Muscle of leg (tissue), 11 donors: ENCODE measurements around the gene CD109. TPM values are rescaled to one million over a fixed set of nuclear protein-coding genes. Genes with fewer than 3 reads are reported as not detected.
"Not testable (repeated sequence)": the region's sequence is repeated elsewhere in the genome, so short reads cannot be mapped to it uniquely, and the experiment has no call there.

ENCODE experiments used
- DNase-seq: peaks from one replicate; pipeline ENCODE4 v3.0.0; 2013
- H3K27ac ChIP-seq: one replicate; pipeline ENCODE4 v1.5.1; 2013; ENCODE audit warnings: mild to moderate bottlenecking, low read length, control low read depth
- H3K27me3 ChIP-seq: one replicate; pipeline ENCODE4 v1.6.1; 2013; ENCODE audit warnings: low read length; ENCODE audit not compliant: control insufficient read depth, insufficient read depth
- H3K36me3 ChIP-seq: one replicate; pipeline ENCODE4 v1.6.1; 2013; ENCODE audit warnings: low read length; ENCODE audit not compliant: control insufficient read depth, insufficient read depth
- H3K4me1 ChIP-seq: one replicate; pipeline ENCODE4 v1.6.1; 2013; ENCODE audit warnings: low read length; ENCODE audit not compliant: control insufficient read depth, insufficient read depth
- H3K4me3 ChIP-seq: one replicate; pipeline ENCODE4 v1.5.1; 2013; ENCODE audit warnings: low read length, control low read depth
- H3K9me3 ChIP-seq: replicated peaks from 2 replicates; pipeline ENCODE4 v1.6.1; 2013; ENCODE audit warnings: low read depth, low read length; ENCODE audit not compliant: control insufficient read depth
- WGBS: methylation state at CpG from one replicate; pipeline ENCODE4 v1.1.5; 2013; ENCODE audit warnings: missing lambda C conversion rate; ENCODE audit not compliant: insufficient coverage; 5-methylcytosine and 5-hydroxymethylcytosine counted together
- polyA plus RNA-seq, 8 donors: library from polyadenylated mRNA; unstranded; fragments of 120-200 nt; gene quantifications; one replicate each; pipeline versions ENCODE4 v1.2.1 to v1.2.3, GENCODE V29; 2013; ENCODE audit warnings: inconsistent platforms in 1 of 8, low replicate concordance in 1 of 8; ENCODE audit not compliant: insufficient read length in 8 of 8, insufficient read depth in 1 of 8
- total RNA-seq: library from RNA; stranded (reverse); fragments of 120-200 nt; gene quantifications from one replicate; pipeline ENCODE4 v1.2.4, GENCODE V29; 2013

The CD109 gene
- total and polyA plus RNA-seq, 9 donors = 9.6 to 23.6 (median 15.6) TPM

DNA sequence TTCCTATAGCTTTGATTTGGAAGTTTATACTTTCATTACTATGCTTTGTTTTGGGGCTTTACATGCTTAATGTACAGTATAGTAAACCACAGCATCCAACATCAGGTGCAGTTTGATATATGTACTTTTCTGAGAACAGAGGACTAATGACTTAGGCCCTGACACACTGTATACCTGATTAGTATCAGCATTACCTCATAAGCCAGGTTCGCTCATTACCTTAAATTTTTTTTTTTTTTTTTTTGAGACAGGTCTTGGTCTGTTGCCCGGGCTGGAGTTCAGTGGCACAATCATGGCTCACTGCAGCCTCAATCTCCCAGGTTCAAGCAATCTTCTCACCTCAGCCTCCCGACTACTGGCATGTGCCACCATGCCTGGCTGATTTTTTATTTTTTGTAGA, 28.4 kb downstream of the CD109 start:
- Histone ChIP-seq H3K36me3 (no peaks in the 10 kb centered on the region), H3K4me1 (no peaks in the 10 kb centered on the region), H3K27ac (no peak overlapping the region), H3K4me3 (no peak overlapping the region), H3K9me3 (no peaks in the 10 kb centered on the region), H3K27me3 (no peaks in the 10 kb centered on the region)
- no peak for DNase-seq
- 86% methylated on average over 1 of the region's 3 CpGs for WGBS

DNA sequence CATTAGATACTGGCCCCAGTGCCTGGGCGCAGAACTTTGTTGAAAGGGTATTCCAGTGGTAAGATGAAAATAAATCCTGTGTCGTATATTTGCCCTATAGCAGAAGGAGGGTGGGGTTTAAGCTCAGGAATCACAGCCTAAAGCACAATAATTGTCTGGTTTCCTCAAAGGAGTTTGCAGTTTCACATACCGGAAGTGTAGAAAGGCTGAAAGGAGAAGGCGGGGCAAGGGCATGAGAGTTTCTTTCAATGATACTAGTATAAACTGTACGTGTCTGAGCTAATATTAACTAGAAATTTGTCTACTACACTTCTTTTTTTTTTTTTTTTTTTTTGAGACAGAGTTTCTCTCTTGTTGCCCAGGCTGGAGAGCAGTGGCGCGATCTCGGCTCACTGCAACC, 29.2 kb downstream of the CD109 start:
- not testable (repeated sequence) for H3K4me3 ChIP-seq, H3K36me3 ChIP-seq, H3K4me1 ChIP-seq, H3K27me3 ChIP-seq, H3K27ac ChIP-seq, H3K9me3 ChIP-seq
- 65% methylated on average over 2 of the region's 8 CpGs for WGBS
- DNase-seq = peak; percentile 52

DNA sequence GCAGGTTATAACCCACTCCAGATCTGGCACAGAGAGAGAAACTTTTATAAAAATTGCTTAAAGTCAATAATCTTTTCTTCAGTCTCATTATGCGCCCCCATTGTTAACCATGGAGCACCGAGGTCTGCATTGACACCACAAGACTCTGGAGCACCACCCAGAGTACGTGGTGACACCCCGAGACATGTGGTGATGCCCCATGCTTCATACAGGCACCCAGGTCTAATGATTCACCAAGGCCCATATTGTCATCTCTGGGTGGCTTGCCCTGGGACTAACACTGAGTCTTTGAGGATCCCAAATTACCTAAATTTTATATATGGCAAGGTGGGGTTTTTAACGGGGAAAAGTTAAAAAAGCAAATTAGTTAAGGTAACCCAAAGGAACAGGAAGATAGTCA, 31.1 kb downstream of the CD109 start:
- WGBS = 96% methylated on average over 3 of the region's 5 CpGs
- Histone ChIP-seq H3K27me3 (no peaks in the 10 kb centered on the region), H3K36me3 (peaks cover 3% of the 10 kb centered on the region), H3K4me1 (no peaks in the 10 kb centered on the region), H3K4me3 (no peak overlapping the region), H3K27ac (no peak overlapping the region), H3K9me3 (no peaks in the 10 kb centered on the region)
- no peak for DNase-seq

DNA sequence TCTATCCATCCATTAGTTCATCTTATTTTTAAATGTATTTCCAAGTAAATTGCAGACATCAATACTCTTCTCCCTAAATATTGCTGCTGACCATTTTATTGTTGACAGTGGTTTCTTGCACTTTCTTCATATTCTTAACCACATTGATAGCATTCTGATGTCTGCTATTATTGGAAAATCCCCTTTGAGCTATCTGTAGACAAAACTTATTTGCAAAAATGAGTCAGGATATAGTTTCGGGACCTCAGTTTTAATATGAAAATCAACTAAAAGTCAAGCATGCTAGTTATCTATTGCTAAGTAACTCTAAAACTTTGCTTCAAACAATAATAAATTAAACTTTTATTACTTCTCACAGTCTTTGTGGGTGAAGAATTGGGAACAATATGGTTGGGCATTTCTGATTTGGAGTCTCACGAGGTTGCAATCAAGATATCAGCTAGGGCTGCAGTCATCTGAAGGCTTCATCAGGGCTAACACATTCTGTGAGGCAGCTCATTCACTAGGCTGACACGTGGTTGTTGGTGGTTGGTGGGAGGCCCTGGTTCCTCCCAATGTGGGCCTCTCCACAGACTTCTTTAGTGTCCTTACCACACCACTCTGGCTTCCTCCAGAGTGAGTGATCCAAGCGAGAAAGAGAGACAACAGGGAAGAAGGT, 32.7 kb downstream of the CD109 start:
- 67% methylated on average over 2 of the region's 4 CpGs for WGBS
- Histone ChIP-seq H3K4me1 (no peaks in the 10 kb centered on the region), H3K9me3 (no peaks in the 10 kb centered on the region), H3K27ac (no peak overlapping the region), H3K4me3 (no peak overlapping the region), H3K27me3 (no peaks in the 10 kb centered on the region), H3K36me3 (peaks cover 3% of the 10 kb centered on the region)
- no peak for DNase-seq

DNA sequence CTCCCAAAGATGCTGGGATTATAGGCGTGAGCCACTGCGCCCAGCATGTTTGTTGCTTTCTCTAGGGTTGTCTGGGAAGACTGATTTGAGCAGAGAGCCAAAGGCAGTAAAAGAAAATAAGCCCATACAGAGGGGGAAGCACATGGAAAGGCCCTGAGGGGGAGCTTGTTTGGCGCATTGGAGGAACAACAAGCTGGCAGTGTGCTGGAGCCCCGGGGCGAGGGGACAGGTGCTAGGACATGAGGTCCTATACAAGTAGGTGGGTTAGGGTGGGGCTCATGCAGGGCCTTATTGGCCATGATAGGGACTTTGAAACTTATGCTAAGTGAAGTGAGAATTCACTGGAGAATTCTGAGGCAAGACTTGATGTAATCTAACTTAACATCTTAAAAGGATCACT, 35.3 kb downstream of the CD109 start:
- DNase-seq = no peak
- no peaks in the 10 kb centered on the region for H3K27me3 ChIP-seq
- no peak overlapping the region for H3K27ac ChIP-seq
- H3K4me1 ChIP-seq = no peaks in the 10 kb centered on the region
- no peak overlapping the region for H3K4me3 ChIP-seq
- H3K9me3 ChIP-seq = no peaks in the 10 kb centered on the region
- H3K36me3 ChIP-seq = peaks cover 3% of the 10 kb centered on the region
- 83% methylated on average over 3 of the region's 5 CpGs for WGBS

DNA sequence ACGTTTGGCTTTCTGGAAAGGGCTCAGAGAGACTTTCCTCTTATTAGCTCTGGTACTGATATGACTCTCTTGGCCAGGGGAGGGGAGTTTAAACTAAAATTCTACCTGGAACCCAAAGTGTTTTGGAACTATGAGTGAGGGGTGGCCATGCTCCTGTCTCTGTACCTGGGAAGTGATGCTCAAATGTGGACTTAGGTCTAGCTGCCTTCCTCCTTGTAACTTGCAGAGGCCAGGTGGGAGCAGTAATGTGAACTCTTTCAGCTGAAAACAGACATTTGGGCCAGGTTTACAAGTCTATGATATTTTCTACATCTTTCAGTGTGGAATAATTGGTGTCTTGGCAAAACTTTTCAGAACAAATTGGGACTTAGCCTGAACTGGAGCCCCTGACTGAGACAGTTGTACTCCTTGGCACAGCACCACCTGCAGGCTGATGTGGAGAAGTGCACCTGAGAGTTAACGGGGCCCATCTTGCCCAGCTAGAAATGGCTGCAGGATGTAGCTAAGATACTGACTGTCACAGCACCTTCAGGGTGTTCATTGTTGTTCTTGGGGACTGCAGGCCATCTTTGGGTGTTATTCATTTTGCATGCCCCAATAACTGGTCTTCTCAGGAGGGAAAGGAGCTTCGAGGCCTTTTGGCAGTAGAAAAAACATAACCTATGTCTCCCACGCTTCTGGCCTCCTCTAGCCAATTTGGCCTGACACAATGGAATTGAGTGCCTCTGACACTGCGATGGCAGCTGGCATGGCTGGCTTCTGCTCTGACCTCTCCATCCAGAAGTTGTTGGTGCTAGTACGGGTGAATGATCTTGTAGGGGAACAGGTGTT, 37.1 kb downstream of the CD109 start:
- 60% methylated on average over 4 of the region's 6 CpGs for WGBS
- Histone ChIP-seq H3K27me3 (no peaks in the 10 kb centered on the region), H3K9me3 (no peaks in the 10 kb centered on the region), H3K36me3 (peaks cover 3% of the 10 kb centered on the region), H3K27ac (no peak overlapping the region), H3K4me1 (no peaks in the 10 kb centered on the region), H3K4me3 (no peak overlapping the region)
- DNase-seq = peak; percentile 85

DNA sequence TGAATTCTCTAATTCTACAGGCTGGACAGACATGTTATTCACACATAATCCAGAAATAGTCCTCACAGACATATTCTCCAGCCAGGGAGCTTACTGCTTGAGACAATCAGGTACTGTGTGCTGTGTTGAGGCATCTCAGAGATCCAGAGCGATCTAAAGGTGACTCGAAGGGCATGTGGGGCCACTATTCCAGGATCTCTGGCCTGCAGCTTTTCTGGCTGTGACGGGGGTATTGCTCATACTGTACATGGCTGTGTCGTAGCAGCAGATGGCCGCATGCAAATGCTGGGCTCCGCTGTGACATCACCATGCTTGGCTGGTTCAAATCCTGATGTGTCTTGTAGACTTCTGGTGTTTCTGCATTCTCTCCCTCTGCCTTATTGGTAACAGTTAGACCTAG, 37.8 kb downstream of the CD109 start:
- no peak overlapping the region for H3K27ac ChIP-seq
- no peak for DNase-seq
- H3K36me3 ChIP-seq = peaks cover 3% of the 10 kb centered on the region
- no peak overlapping the region for H3K4me3 ChIP-seq
- WGBS = 98% methylated on average over 5 of the region's 6 CpGs
- H3K9me3 ChIP-seq = no peaks in the 10 kb centered on the region
- no peaks in the 10 kb centered on the region for H3K4me1 ChIP-seq
- H3K27me3 ChIP-seq = no peaks in the 10 kb centered on the region

DNA sequence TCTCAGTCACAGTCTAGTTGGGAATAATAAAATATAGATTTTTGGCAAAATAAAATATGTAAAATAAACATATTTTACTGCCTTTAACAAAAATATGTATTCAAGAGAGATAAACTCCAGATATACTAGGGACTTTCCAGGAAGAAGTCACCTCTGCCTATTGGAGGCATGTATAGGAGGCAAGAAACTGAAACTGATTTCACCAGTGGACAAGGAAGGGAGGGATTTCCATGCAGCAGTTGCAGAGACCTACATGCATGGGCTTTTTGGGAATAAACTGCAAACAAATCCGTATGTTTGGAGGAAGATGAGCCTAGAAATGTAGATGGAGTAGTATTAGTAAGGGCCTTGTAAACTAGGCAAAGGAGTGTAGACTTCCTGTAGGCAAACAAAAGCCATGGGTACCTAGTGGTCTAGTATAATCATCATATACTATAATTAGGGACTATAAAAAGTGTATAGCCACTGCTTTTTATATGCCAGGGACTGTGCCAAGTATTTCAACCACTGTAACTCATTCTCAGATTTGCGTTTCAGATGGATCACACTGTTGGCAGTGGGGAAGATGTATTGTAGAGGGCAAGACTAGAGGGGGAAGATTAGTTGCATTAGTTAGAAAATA, 38.9 kb downstream of the CD109 start:
- Histone ChIP-seq H3K36me3 (peaks cover 3% of the 10 kb centered on the region), H3K27ac (no peak overlapping the region), H3K4me1 (no peaks in the 10 kb centered on the region), H3K4me3 (no peak overlapping the region), H3K9me3 (no peaks in the 10 kb centered on the region), H3K27me3 (no peaks in the 10 kb centered on the region)
- no peak for DNase-seq
- 60% methylated on average over 1 of the region's 2 CpGs for WGBS

DNA sequence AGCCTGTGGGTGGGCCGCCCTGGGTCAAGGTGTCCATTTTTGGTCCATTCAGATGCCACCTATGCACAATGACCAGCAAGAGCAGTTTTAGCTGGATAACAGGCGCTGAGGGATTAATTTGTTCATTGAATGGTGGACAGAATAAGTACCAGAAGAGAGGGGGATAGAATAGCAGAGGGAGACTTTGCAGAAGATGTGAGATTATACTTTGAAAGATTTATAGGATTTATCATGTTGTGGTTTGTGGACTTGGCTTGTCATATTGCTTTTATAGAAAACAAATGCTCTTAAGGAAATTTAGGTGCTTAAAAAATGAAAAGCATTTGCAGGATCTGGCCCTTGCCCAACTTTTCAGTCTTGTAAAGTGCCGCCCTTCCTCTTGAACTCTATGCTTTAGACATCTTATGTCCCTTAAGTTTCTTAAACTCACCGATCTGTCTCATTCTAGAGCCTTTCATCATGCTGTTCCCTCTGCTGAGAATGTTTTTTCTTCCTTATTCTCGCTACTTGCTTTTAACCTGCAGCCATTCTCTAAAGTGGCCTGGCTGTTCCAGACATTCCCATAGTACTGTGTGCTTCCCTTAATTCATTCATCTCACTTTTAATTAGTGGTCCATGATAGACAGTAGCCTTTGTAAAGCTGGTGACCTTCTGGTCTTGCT, 42.5 kb downstream of the CD109 start:
- Histone ChIP-seq H3K4me3 (no peak overlapping the region), H3K4me1 (no peaks in the 10 kb centered on the region), H3K27me3 (no peaks in the 10 kb centered on the region), H3K27ac (no peak overlapping the region), H3K36me3 (no peaks in the 10 kb centered on the region), H3K9me3 (no peaks in the 10 kb centered on the region)
- WGBS = 66% methylated on average over 4 of the region's 5 CpGs
- DNase-seq = peak; percentile 14

DNA sequence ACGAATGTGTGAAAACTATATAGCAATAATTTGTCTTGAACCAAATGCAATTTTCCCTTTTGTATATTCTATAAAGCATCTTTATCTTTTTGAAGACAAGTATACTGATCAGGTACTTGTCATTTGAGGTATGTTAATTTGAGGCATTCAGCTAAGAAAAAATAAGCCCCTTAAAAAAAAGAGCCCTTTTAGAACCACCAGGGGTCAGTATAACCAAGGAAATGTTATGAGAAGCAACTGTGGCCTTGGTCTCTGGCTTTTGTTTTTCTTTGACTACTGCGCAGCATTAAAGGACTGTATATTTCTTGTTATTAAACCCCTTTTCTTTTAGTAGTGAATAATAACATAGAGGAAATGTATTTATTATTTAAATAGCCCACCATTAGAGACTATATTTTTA, 43.1 kb downstream of the CD109 start:
- WGBS = no CpG with 5 or more reads among the region's 2 CpGs
- H3K4me3 ChIP-seq = no peak overlapping the region
- DNase-seq = peak; percentile 87
- H3K4me1 ChIP-seq = no peaks in the 10 kb centered on the region
- H3K9me3 ChIP-seq = no peaks in the 10 kb centered on the region
- H3K27ac ChIP-seq = no peak overlapping the region
- no peaks in the 10 kb centered on the region for H3K27me3 ChIP-seq
- no peaks in the 10 kb centered on the region for H3K36me3 ChIP-seq
